ENCODE data around the gene S100P.

- no peak for TF ChIP-seq CTCF (conservative IDR thresholded peaks at IDR 0.05; ENCODE audit: low read depth, low read length)
- no peak for TF ChIP-seq EZH2 (IDR thresholded peaks at IDR 0.05; ENCODE audit: borderline replicate concordance, low read depth, low read length, poor library complexity, severe bottlenecking)
Measured at GRCh38 chr4:6684656-6685055, 9.0 kb upstream of the S100P start.

Measured in A673 (cell line).